IPS-18c (cell line): ENCODE data around the gene IL3.

Experiments
- H3K4me3 ChIP-seq: 2 replicates; pipeline ENCODE4 v1.7.0; 2013; ENCODE audit warnings: low read depth, mild to moderate bottlenecking, low read length, moderate library complexity; ENCODE audit not compliant: insufficient read depth
- H3K9me3 ChIP-seq: one replicate; pipeline ENCODE4 v1.6.1; 2013; ENCODE audit warnings: mild to moderate bottlenecking, low read length, moderate library complexity; ENCODE audit not compliant: control insufficient read depth, insufficient read depth

The IL3 gene

DNA sequence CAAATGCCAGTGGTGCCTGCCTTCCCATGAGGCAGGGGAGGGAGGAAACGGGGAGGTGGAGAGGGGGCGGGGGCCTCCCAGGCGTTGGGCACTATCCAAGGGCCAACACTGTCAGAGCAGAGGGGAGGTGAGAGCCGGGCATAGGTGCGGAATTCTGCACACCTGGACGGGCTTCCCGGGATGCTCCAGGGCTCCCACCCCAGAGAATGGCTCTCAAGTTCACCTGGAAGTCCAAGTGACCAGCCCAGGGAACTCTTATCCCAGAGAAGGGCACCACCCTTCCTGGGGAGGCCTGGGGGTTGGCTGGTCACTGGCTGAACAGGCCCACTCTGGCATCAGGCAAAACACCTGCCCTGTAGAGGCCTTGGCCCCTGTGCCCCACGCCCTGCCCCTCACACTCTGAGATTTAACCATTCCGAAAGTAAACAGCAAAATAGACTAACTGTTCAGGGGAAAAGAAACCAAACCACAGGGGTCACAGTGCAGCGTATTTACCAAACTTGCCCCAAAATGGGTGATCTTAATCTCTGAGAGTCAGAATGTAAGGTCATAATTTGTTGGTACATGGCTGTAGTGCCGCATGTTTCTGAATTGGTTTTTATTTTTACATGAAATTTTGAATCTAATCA, 15.9 kb downstream of the IL3 start:
- Histone ChIP-seq H3K4me3 (no peak overlapping the region), H3K9me3 (no peaks in the 10 kb centered on the region)

- Histone ChIP-seq H3K4me3 (no peak overlapping the region), H3K9me3 (no peaks in the 10 kb centered on the region)
These were observed 16.5 kb downstream of the IL3 start for GRCh38 chr5:132076983-132077382.

- H3K9me3 ChIP-seq: no peaks in the 10 kb centered on the region
- no peak overlapping the region for H3K4me3 ChIP-seq
These were observed 18.6 kb downstream of the IL3 start for GRCh38 chr5:132079081-132079480.

- no peaks in the 10 kb centered on the region for H3K9me3 ChIP-seq
- no peak overlapping the region for H3K4me3 ChIP-seq
These were observed 19.2 kb downstream of the IL3 start for GRCh38 chr5:132079619-132080018.

DNA sequence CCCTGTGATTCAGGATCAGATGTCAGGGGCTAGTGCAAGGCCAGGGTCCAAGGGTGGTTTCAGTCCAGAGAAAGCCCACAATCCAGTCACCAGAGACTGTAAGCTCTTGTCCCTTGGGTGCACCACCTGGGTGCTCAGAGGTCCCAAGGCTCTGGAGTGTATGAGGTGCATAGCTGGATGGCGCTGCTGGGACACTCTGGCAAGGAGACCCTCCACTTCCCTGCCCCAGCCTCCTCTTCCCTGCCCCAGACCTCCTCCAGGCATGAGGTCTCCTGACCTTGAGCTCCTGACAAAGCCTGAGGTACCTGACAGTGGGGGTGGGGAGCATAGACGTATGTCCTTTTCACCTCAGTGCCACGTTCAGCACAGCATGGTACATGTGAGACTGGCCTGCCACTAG, 20.1 kb downstream of the IL3 start:
- Histone ChIP-seq H3K9me3 (no peaks in the 10 kb centered on the region), H3K4me3 (no peak overlapping the region)

- no peaks in the 10 kb centered on the region for H3K9me3 ChIP-seq
- no peak overlapping the region for H3K4me3 ChIP-seq
These were observed 21.0 kb downstream of the IL3 start for GRCh38 chr5:132081458-132081857.

GRCh38 chr5:132082329-132083023, 22.0 kb downstream of the IL3 start:
- Histone ChIP-seq H3K4me3 (no peak overlapping the region), H3K9me3 (no peaks in the 10 kb centered on the region)

DNA sequence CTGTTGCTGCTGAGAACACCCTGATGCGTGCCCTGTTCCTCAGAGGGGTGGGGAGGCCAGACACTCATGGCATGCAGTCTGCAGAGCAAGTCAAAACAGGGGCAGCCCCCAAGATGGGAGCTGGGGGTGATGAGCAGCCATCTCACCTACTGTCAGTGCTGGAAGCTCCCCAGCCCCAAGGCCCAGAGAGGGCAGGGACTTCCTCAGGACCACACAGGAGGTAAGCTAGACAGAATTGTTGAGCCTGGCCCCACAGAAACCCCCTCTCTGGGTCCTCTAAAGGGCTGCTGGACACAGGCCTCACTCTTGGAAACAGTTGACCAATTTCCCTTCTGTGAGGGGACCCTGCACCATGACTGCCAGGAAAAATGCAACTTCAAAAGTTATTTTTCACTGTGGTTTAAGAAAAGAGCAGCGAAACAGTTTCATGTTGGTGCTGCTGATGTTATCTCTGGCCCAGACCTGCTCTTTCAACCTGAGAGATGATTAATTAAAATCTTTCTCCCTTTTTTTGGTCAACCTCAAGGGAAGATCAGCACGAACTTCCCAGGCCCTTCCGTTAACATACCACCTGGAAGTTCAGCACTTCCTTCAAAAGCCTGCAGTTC, 22.7 kb downstream of the IL3 start:
- no peak overlapping the region for H3K4me3 ChIP-seq

DNA sequence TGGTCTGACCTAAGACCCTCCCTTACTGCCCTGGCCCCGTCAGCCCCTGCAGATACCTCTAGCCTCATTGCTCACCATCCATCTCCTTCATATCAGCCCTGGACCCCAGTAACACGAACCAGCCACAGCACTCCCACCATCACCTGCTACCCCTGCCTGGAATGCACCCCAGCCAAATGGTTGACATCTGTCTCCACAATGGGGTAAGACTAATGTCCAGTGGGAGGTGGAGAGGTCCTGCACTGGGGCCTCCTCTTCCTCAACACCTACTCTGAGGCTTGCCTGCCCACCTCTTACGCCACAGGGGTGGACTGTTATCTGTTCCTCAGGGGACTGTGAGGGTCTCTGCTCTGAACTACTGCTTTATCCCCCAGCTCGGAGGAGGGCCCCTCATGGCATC, 25.2 kb downstream of the IL3 start:
- Histone ChIP-seq H3K9me3 (no peaks in the 10 kb centered on the region), H3K4me3 (no peak overlapping the region)

More for the DNA sequence above, 22.7 kb downstream of the IL3 start:
- no peaks in the 10 kb centered on the region for H3K9me3 ChIP-seq

DNA sequence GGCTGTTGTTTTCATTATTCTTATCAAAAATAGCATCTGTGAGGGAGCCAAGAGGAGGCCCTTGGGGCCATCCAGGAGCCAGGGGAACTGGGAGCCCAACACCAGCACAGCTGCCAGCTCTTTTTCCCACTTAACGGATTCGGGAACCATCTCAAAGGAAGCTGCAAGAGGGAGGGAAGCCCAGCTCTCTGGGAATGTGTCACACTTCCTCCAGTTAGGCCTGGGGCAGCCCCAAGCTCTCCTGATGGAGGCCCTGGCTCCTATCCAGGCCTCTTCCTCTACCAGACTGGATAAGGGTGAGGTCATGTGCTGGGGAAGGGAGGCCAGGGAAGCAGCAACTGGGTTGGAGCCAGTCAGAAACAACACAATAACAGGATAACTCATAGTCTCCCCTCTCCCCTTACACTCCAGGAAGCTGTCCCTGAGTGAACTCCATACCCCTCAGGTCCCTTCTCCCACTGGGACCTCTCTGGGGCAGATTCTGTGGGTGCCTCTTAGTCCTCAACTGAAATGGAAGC, 25.9 kb downstream of the IL3 start:
- H3K4me3 ChIP-seq: no peak overlapping the region

GRCh38 chr5:132087176-132087575, 26.7 kb downstream of the IL3 start:
- H3K9me3 ChIP-seq: no peaks in the 10 kb centered on the region
- H3K4me3 ChIP-seq: no peak overlapping the region

More for the DNA sequence above, 25.9 kb downstream of the IL3 start:
- H3K9me3 ChIP-seq: no peaks in the 10 kb centered on the region

DNA sequence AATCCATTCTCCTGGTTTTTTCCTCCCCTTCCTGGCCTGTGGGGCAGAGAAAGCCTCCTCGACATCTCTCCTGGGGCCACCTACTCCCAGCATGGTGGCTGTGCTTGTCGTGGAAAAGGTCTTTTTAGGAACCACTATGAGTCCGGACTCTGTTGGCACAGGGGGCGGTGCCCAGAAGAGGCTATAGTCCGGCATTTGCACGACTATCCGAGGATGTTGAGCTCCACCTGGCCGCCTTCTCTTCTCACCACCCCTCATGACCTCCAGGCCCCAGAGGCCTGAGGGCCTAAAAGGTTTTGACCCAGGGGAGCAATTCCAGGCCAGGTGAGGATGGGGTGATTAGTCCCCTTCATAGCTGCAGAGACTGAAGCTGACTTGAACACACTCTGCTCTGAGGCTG, 27.2 kb downstream of the IL3 start:
- H3K9me3 ChIP-seq: no peaks in the 10 kb centered on the region
- no peak overlapping the region for H3K4me3 ChIP-seq

- Histone ChIP-seq H3K4me3 (no peak overlapping the region), H3K9me3 (no peaks in the 10 kb centered on the region)
These were observed 28.9 kb downstream of the IL3 start for GRCh38 chr5:132089363-132089762.

GRCh38 chr5:132090107-132090506, 29.7 kb downstream of the IL3 start:
- Histone ChIP-seq H3K4me3 (no peak overlapping the region), H3K9me3 (no peaks in the 10 kb centered on the region)

DNA sequence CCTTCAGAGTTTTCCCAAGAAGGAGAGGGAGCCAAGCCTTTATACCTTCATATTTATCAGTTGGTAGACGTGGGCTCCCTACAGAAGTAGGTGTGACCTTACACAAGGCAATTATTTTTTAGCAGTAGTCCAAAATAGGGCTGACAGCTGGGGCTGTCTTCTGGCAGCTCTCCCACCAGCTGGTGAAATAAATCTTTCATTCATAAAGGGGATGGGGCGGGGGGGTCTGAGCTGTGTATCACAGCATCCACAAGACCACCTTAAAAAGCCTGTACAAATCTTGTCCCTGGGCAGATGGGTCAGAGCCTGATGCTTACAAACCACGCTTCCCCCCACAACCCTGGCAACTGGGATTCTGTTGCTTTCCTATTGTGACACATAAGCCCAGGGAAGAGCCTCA, 32.8 kb downstream of the IL3 start:
- Histone ChIP-seq H3K4me3 (no peak overlapping the region), H3K9me3 (no peaks in the 10 kb centered on the region)

DNA sequence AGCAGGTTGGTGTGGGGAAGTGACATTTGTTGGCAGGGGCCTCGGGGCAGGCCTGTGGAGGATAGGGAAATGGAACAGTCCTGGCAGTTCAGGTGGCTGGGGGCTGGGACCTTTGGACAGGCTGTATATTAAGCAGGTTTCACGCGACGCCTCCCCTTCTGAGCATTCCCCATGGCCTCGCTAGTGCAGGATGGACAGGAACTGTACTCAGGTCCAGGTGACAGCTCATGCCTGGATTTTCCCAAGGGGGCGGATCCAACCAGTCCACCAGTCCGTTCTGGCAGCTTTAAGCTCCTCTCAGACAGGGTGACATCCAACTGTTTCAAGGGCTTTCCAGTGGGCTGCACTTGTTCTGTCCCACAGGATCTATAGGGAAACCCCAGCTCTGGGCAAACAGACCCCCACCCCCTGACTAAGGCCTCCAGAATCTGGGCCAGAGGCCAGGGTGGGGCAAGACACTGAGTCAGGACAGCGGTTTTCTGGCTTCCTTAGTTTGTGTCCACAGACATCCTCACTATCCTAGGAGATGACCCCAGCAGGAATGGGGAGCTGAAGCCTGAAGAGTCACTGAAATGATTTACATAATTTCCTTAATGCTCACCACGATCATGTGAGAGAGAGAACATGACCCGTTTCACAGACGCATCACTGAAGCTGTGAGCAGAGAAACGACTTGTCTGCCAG, 34.1 kb downstream of the IL3 start:
- Histone ChIP-seq H3K9me3 (no peaks in the 10 kb centered on the region), H3K4me3 (no peak overlapping the region)

DNA sequence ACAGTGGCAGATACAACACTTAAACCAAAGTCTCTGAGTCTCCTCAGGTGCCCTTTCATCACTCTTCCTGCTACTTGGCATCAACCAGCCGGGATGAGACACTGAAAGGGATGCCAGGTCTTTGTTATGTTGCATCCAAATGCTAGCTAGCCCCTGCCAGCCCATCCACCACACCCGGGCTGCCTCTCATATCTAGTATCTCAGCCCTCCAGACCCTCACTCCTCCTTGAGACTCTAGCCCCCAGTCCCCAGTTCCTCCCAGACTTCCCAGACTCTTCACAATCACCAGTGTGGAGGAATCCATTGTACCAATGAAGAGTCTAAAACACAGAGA, 34.6 kb downstream of the IL3 start:
- Histone ChIP-seq H3K4me3 (no peak overlapping the region), H3K9me3 (no peaks in the 10 kb centered on the region)

DNA sequence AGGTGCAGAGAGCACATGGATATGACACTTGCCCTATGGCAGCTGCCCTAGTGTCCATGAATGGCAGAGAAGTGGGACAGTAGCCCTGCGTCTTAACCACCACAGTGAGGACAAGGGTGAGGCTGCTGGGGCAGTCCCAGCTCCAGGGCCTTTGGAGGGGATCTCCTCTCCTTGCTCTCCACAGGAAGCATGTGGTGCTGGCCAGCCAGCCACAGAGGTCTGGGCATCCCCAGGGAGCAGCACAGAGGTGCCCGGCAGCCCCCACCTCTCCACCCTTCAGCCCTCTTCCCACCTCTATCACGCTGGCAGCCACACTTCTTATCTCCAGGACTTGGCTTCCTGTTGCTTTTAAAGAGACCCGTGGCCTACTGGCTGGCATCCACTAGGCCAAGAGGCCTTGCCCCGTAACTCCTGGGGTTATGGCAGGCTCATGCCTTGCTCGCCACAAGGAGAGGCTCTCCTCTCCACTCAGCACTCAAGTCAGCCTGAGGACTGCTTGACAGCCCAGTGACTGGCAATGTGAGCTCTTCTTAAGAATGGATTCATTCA, 35.0 kb downstream of the IL3 start:
- H3K9me3 ChIP-seq: no peaks in the 10 kb centered on the region
- H3K4me3 ChIP-seq: no peak overlapping the region
